Measurements from ENCODE around the gene ARPC2. TPM values are rescaled to one million over a fixed set of nuclear protein-coding genes. Genes with fewer than 3 reads are reported as not detected.

Gene ARPC2
- total RNA-seq, 5 donors from 2014 or later (not counting 1 experiment from before 2014, with no cell fraction given) = 347 to 487 (median 390) TPM

- no CpG with 5 or more reads among the region's 4 CpGs for WGBS (ENCODE audit: insufficient coverage)
- peaks cover 59% of the 10 kb centered on the region for H3K36me3 Mint-ChIP-seq
- no peaks in the 10 kb centered on the region for H3K27me3 Mint-ChIP-seq
- Histone ChIP-seq H3K4me1 (ENCODE audit: control insufficient read depth in 1 of 2, extremely low read depth in 1 of 2, insufficient read depth in 2 of 2, low read length in 2 of 2) (peaks cover 23 to 25% of the 10 kb centered on the region in 2 experiments), H3K27me3 (replicated peaks in 1 of 2; ENCODE audit: control insufficient read depth in 2 of 2, extremely low read depth in 1 of 2, insufficient read depth in 2 of 2, low read length in 1 of 2) (no peaks in the 10 kb centered on the region), H3K27ac (ENCODE audit: low read length) (no peak overlapping the region), H3K9me3 (no peaks in the 10 kb centered on the region), H3K36me3 (ENCODE audit: control insufficient read depth in 2 of 2, extremely low read depth in 1 of 2, insufficient read depth in 1 of 2, low read length in 1 of 2) (peaks cover 6 to 85% of the 10 kb centered on the region in 2 donors), H3K4me3 (ENCODE audit: control insufficient read depth in 1 of 2, extremely low read depth in 1 of 2, low read length in 1 of 2) (no peak overlapping the region)
- ATAC-seq (replicated peaks in 1 of 4) (no peak), DNase-seq (no peak)
- CTCF ChIA-PET = interaction anchor here (0.6 to 1.4 kb wide), 2 partner anchors 21 to 885 kb away, joined by 3 to 6 read pairs; no protein-coding TSS in a partner anchor
- H3K9me3 Mint-ChIP-seq = no peaks in the 10 kb centered on the region
- POLR2A ChIA-PET = interaction anchor here (0.8 to 1.7 kb wide), 3 partner anchors 10 to 17 kb away, joined by 3 to 4 read pairs (median 3); no protein-coding TSS in a partner anchor
- H3K4me3 Mint-ChIP-seq = no peak overlapping the region
- H3K27ac Mint-ChIP-seq = peak overlapping the region in 1 of 2 donors; percentile 69
- H3K4me1 Mint-ChIP-seq = peaks cover 38 to 53% (median 46%) of the 10 kb centered on the region in 3 donors
Measured at GRCh38 chr2:218233543-218233942, 16.6 kb downstream of the ARPC2 start.

DNA sequence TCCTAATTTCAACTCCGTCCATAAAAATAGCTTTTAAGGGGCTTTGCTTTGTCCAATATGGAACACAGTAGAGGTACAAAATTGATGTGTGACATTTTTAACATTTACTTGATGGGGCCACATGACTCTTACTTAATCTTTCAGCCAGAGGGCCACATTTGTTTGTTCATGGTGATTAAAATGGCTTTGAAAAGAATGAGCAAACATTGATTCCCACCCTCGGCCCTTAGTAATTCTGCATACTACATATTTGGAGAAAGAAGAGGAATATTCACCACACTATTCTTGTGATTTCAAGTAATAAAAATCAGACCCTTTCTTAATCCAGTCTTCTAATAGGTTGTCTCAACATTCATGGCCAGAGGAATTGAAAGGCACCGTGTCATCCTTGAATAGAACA is 17.5 kb downstream of the ARPC2 start:
- no peak for DNase-seq
- Mint-ChIP-seq H3K27ac (peak overlapping the region in 1 of 2 donors; percentile 44), H3K4me1 (peaks cover 29 to 49% (median 39%) of the 10 kb centered on the region in 3 donors), H3K36me3 (peaks cover 60% of the 10 kb centered on the region), H3K9me3 (no peaks in the 10 kb centered on the region), H3K4me3 (no peak overlapping the region), H3K27me3 (no peaks in the 10 kb centered on the region)
- POLR2A ChIA-PET = interaction anchor here in 1 of 2 donors (1.7 kb wide), 1 partner anchor 18 kb away, joined by 4 read pairs; no protein-coding TSS in a partner anchor
- ATAC-seq (replicated peaks in 1 of 4) = no peak
- H3K27me3 ChIP-seq (replicated peaks in 1 of 2; ENCODE audit: control insufficient read depth in 2 of 2, extremely low read depth in 1 of 2, insufficient read depth in 2 of 2, low read length in 1 of 2) = no peaks in the 10 kb centered on the region
- no peak overlapping the region for H3K4me3 ChIP-seq (ENCODE audit: control insufficient read depth in 1 of 2, extremely low read depth in 1 of 2, low read length in 1 of 2)
- H3K36me3 ChIP-seq (ENCODE audit: control insufficient read depth in 2 of 2, extremely low read depth in 1 of 2, insufficient read depth in 1 of 2, low read length in 1 of 2) = peaks cover 14 to 92% of the 10 kb centered on the region in 2 donors
- no CpG with 5 or more reads among the region's 3 CpGs for WGBS (ENCODE audit: insufficient coverage)
- CTCF ChIA-PET = interaction anchor here in 1 of 2 donors (1.4 kb wide), 1 partner anchor 20 kb away, joined by 3 read pairs; no protein-coding TSS in a partner anchor
- no peak overlapping the region for H3K27ac ChIP-seq (ENCODE audit: low read length)
- H3K9me3 ChIP-seq = no peaks in the 10 kb centered on the region
- H3K4me1 ChIP-seq (ENCODE audit: control insufficient read depth in 1 of 2, extremely low read depth in 1 of 2, insufficient read depth in 2 of 2, low read length in 2 of 2) = peaks cover 18 to 22% of the 10 kb centered on the region in 2 experiments

DNA sequence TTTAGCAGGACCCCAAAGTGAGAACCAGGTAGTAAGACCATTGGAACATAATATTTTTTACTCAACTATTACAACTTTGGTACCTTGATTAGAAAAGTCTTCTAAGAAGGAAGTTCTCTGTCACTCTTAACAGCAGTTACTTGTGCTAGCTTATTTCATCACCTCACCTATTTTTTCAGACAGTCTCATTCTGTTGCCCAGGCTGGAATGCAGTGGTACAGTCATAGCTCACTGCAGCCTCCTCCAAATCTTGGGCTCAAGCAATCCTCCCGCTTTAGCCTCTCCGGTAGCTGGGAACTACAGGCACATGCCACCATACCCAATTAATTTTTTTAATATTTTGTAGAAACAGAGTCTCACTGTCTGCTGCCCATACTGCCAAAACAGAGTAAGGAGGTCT is 18.0 kb downstream of the ARPC2 start:
- no peaks in the 10 kb centered on the region for H3K27me3 Mint-ChIP-seq
- ATAC-seq (replicated peaks in 1 of 4) (no peak), DNase-seq (no peak)
- peak overlapping the region in 1 of 2 donors; percentile 44 for H3K27ac Mint-ChIP-seq
- Histone ChIP-seq H3K4me1 (ENCODE audit: control insufficient read depth in 1 of 2, extremely low read depth in 1 of 2, insufficient read depth in 2 of 2, low read length in 2 of 2) (peaks cover 13 to 18% of the 10 kb centered on the region in 2 experiments), H3K36me3 (ENCODE audit: control insufficient read depth in 2 of 2, extremely low read depth in 1 of 2, insufficient read depth in 1 of 2, low read length in 1 of 2) (peaks cover 19 to 92% of the 10 kb centered on the region in 2 donors), H3K27ac (ENCODE audit: low read length) (no peak overlapping the region), H3K27me3 (replicated peaks in 1 of 2; ENCODE audit: control insufficient read depth in 2 of 2, extremely low read depth in 1 of 2, insufficient read depth in 2 of 2, low read length in 1 of 2) (no peaks in the 10 kb centered on the region), H3K4me3 (ENCODE audit: control insufficient read depth in 1 of 2, extremely low read depth in 1 of 2, low read length in 1 of 2) (no peak overlapping the region), H3K9me3 (no peaks in the 10 kb centered on the region)
- no CpG with 5 or more reads among the region's 2 CpGs for WGBS (ENCODE audit: insufficient coverage)
- H3K36me3 Mint-ChIP-seq = peaks cover 60% of the 10 kb centered on the region
- no peak overlapping the region for H3K4me3 Mint-ChIP-seq
- POLR2A ChIA-PET = interaction anchor here (0.8 to 1.4 kb wide), 3 partner anchors 13 to 20 kb away, joined by 3 to 7 read pairs (median 5); partner anchors contain the start of gene ARPC2 (in 1 of the 2)
- CTCF ChIA-PET = no interaction called here
- H3K4me1 Mint-ChIP-seq = peaks cover 29 to 44% (median 34%) of the 10 kb centered on the region in 3 donors
- H3K9me3 Mint-ChIP-seq = no peaks in the 10 kb centered on the region

DNA sequence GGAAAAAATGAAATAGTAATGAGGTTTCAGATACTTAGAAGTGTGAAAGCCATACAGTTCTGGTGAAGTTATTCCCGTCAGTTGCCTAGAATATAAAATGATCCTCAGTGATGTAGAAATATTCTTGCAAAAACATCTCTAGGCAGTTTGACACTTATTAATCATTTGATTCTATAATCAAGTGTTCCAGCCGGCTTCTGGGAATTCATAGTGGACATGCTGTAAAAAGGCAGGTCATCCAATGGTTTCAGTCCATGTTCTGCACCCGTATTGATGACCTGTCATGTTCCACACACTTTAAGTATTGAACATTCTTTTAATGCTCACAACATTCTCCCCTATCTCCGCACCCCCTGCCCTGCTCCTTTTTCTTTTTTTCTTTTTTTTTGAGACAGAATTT is 19.8 kb downstream of the ARPC2 start:
- Histone ChIP-seq H3K4me1 (ENCODE audit: control insufficient read depth in 1 of 2, extremely low read depth in 1 of 2, insufficient read depth in 2 of 2, low read length in 2 of 2) (peaks cover 3% of the 10 kb centered on the region in 2 experiments), H3K27me3 (replicated peaks in 1 of 2; ENCODE audit: control insufficient read depth in 2 of 2, extremely low read depth in 1 of 2, insufficient read depth in 2 of 2, low read length in 1 of 2) (no peaks in the 10 kb centered on the region), H3K4me3 (ENCODE audit: control insufficient read depth in 1 of 2, extremely low read depth in 1 of 2, low read length in 1 of 2) (no peak overlapping the region), H3K9me3 (no peaks in the 10 kb centered on the region), H3K27ac (ENCODE audit: low read length) (no peak overlapping the region), H3K36me3 (ENCODE audit: control insufficient read depth in 2 of 2, extremely low read depth in 1 of 2, insufficient read depth in 1 of 2, low read length in 1 of 2) (peaks cover 19 to 91% of the 10 kb centered on the region in 2 donors)
- Mint-ChIP-seq H3K4me3 (no peak overlapping the region), H3K4me1 (peaks cover 21 to 36% (median 26%) of the 10 kb centered on the region in 3 donors), H3K27me3 (no peaks in the 10 kb centered on the region), H3K9me3 (no peaks in the 10 kb centered on the region), H3K27ac (no peak overlapping the region), H3K36me3 (peaks cover 60% of the 10 kb centered on the region)
- ChIA-PET POLR2A (no interaction called here), CTCF (no interaction called here)
- DNase-seq (no peak), ATAC-seq (replicated peaks in 1 of 4) (no peak)
- WGBS (ENCODE audit: insufficient coverage) = no CpG with 5 or more reads among the region's 4 CpGs

GRCh38 chr2:218238887-218239286 is 21.9 kb downstream of the ARPC2 start:
- no peaks in the 10 kb centered on the region for H3K27me3 ChIP-seq (replicated peaks in 1 of 2; ENCODE audit: control insufficient read depth in 2 of 2, extremely low read depth in 1 of 2, insufficient read depth in 2 of 2, low read length in 1 of 2)
- Mint-ChIP-seq H3K9me3 (no peaks in the 10 kb centered on the region), H3K4me1 (peaks cover 21 to 40% (median 26%) of the 10 kb centered on the region in 3 donors), H3K36me3 (peaks cover 60% of the 10 kb centered on the region), H3K4me3 (no peak overlapping the region), H3K27me3 (no peaks in the 10 kb centered on the region), H3K27ac (peak overlapping the region in 1 of 2 donors; percentile 39)
- peaks cover 22 to 94% of the 10 kb centered on the region in 2 donors for H3K36me3 ChIP-seq (ENCODE audit: control insufficient read depth in 2 of 2, extremely low read depth in 1 of 2, insufficient read depth in 1 of 2, low read length in 1 of 2)
- no peak overlapping the region for H3K4me3 ChIP-seq (ENCODE audit: control insufficient read depth in 1 of 2, extremely low read depth in 1 of 2, low read length in 1 of 2)
- ATAC-seq (replicated peaks in 1 of 4) (no peak), DNase-seq (no peak)
- POLR2A ChIA-PET = interaction anchor here in 1 of 2 donors (0.7 kb wide), 2 partner anchors 10 to 12 kb away, joined by 4 to 5 read pairs; no protein-coding TSS in a partner anchor
- no CpG with 5 or more reads among the region's 1 CpG for WGBS (ENCODE audit: insufficient coverage)
- no peaks in the 10 kb centered on the region for H3K9me3 ChIP-seq
- CTCF ChIA-PET = no interaction called here
- peaks cover 5 to 6% of the 10 kb centered on the region in 2 experiments for H3K4me1 ChIP-seq (ENCODE audit: control insufficient read depth in 1 of 2, extremely low read depth in 1 of 2, insufficient read depth in 2 of 2, low read length in 2 of 2)
- no peak overlapping the region for H3K27ac ChIP-seq (ENCODE audit: low read length)

GRCh38 chr2:218244204-218244603 is 27.2 kb downstream of the ARPC2 start:
- POLR2A ChIA-PET = interaction anchor here in 1 of 2 donors (0.6 to 1.7 kb wide), 5 partner anchors 10 to 23 kb away, joined by 3 to 5 read pairs (median 3); no protein-coding TSS in a partner anchor
- no peak for ATAC-seq (replicated peaks in 1 of 4)
- Histone ChIP-seq H3K27me3 (replicated peaks in 1 of 2; ENCODE audit: control insufficient read depth in 2 of 2, extremely low read depth in 1 of 2, insufficient read depth in 2 of 2, low read length in 1 of 2) (no peaks in the 10 kb centered on the region), H3K27ac (ENCODE audit: low read length) (no peak overlapping the region), H3K4me3 (ENCODE audit: control insufficient read depth in 1 of 2, extremely low read depth in 1 of 2, low read length in 1 of 2) (no peak overlapping the region), H3K9me3 (no peaks in the 10 kb centered on the region), H3K4me1 (ENCODE audit: control insufficient read depth in 1 of 2, extremely low read depth in 1 of 2, insufficient read depth in 2 of 2, low read length in 2 of 2) (peaks cover 5 to 6% of the 10 kb centered on the region in 2 experiments), H3K36me3 (ENCODE audit: control insufficient read depth in 2 of 2, extremely low read depth in 1 of 2, insufficient read depth in 1 of 2, low read length in 1 of 2) (peaks cover 40 to 94% of the 10 kb centered on the region in 2 donors)
- Mint-ChIP-seq H3K9me3 (no peaks in the 10 kb centered on the region), H3K36me3 (peaks cover 54% of the 10 kb centered on the region), H3K4me1 (peaks cover 18 to 35% (median 31%) of the 10 kb centered on the region in 3 donors), H3K27me3 (no peaks in the 10 kb centered on the region), H3K4me3 (no peak overlapping the region), H3K27ac (peak overlapping the region in 1 of 2 donors; percentile 81)
- DNase-seq = no peak
- no CpG with 5 or more reads among the region's 1 CpG for WGBS (ENCODE audit: insufficient coverage)
- CTCF ChIA-PET = interaction anchor here (0.6 to 1.9 kb wide), 4 partner anchors 8 to 451 kb away, joined by 3 to 6 read pairs (median 4); no protein-coding TSS in a partner anchor

All from T-cell (primary cell).